HG03064 (cell line): ENCODE measurements around the gene SLC26A11.
"Not testable (repeated sequence)": the region's sequence is repeated elsewhere in the genome, so short reads cannot be mapped to it uniquely, and the experiment has no call there.

Experiments
- ATAC-seq: cut with Tn5 transposase; IDR thresholded peaks from one replicate; pipeline ENCODE4 v1.9.1; 2021; ENCODE audit warnings: low read depth; ENCODE audit not compliant: unreplicated experiment

Gene SLC26A11

GRCh38 chr17:80297996-80298560 is 77.9 kb downstream of the SLC26A11 start:
- ATAC-seq: no peak

- not testable (repeated sequence) for ATAC-seq
Observed at GRCh38 chr17:80299350-80300100, 79.3 kb downstream of the SLC26A11 start.

DNA sequence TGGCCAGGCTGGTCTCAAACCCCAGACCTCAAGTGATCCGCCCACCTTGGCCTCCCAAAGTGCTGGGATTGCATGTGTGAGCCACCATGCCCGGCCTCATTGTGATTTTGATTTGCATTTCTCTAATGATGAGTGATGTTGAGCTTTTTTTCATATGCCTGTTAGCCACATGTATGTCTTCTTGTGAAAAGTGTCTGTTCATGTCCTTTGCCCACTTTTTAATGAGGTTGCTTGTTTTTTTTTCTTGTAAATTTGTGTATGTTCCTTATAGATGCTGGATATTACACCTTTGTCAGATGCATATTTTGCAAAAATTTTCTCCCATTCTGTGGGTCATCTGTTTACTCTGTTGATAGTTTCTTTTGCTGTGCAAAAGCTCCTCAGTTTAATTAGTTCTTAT is 80.5 kb downstream of the SLC26A11 start:
- not testable (repeated sequence) for ATAC-seq
